ENCODE results near the gene OPCML. TPM values are rescaled to one million over a fixed set of nuclear protein-coding genes. Genes with fewer than 3 reads are reported as not detected.

The OPCML gene
- not detected for total RNA-seq

DNA sequence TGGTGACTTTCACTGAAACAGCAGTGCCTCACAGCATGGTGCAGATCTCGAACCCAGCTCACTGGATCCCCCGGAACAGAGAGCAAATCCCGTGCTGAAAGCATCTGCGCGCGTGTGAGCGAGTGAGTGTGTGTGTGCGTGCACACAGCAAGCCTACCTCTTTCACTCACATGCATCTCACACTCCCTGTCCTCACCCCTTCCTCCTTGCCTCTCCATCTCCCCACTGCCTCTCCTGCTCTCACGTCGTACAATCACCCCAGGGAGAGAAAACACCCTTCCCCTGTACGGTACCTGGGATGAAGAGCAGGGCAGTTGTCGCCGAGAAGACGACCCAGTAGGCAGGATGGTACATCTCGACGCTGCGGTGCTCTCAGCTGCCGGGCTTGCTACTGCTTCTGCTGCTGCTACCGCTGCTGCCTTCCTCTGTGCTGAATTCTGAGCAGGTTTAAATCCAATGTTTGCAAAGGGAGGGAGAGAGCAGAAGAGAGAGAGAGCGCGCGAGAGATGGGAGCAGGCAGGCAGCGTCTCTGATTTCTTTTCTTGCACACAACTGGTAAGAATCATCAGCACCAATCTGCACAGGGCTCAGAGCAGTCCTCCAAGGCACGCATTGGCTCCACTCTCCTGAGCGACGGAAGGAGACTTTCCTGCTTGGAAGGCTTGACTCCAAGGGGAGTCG is at the start of gene OPCML:
Gene OPCML, minus strand, starts transcription at position 531 of the 681 bp plus-strand sequence.
- CTCF ChIA-PET = interaction anchor here (0.7 to 0.9 kb wide), 2 partner anchors 13 to 51 kb away, joined by 3 to 4 read pairs; no protein-coding TSS in a partner anchor
- POLR2A ChIA-PET = no interaction called here
- Mint-ChIP-seq H3K4me1 (no peaks in the 10 kb centered on the region), H3K9me3 (ENCODE audit: low read depth) (no peaks in the 10 kb centered on the region), H3K27ac (no peak within 1 kb of the TSS), H3K4me3 (no peak within 1 kb of the TSS), H3K36me3 (ENCODE audit: low read depth) (no peaks in the 10 kb centered on the region), H3K27me3 (peaks cover 34% of the 10 kb centered on the region)
- intact Hi-C loops (cut with DNase I, micrococcal nuclease) = no loop called here
- no peak for DNase-seq
- no peak for ATAC-seq

DNA sequence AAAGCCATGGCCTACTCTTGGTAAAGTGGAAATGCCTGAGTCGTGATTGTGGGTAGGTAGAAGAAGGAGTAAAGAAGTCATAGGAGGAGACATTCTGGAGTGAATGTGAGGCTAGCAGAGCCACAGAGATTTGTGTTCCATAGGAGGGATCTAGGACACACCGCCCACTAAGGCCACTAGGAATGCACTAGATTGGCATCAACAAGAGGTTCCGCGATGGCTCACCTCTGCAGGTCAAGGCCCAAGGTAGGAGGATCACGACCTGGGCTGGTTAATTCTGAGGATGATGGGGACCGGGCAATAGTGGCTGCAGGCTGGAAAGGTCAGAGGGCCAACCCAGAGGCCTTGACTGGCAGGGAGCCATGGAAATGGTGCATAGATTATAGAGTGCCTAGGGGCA is 48.8 kb upstream of the OPCML start:
- intact Hi-C loops (cut with DNase I, micrococcal nuclease) = no loop called here
- Mint-ChIP-seq H3K36me3 (ENCODE audit: low read depth) (no peaks in the 10 kb centered on the region), H3K4me3 (no peak overlapping the region), H3K9me3 (ENCODE audit: low read depth) (peaks cover 5% of the 10 kb centered on the region), H3K27me3 (peaks cover 3% of the 10 kb centered on the region), H3K4me1 (no peaks in the 10 kb centered on the region), H3K27ac (no peak overlapping the region)
- no peak for DNase-seq
- ChIA-PET CTCF (no interaction called here), POLR2A (no interaction called here)
- ATAC-seq = no peak

DNA sequence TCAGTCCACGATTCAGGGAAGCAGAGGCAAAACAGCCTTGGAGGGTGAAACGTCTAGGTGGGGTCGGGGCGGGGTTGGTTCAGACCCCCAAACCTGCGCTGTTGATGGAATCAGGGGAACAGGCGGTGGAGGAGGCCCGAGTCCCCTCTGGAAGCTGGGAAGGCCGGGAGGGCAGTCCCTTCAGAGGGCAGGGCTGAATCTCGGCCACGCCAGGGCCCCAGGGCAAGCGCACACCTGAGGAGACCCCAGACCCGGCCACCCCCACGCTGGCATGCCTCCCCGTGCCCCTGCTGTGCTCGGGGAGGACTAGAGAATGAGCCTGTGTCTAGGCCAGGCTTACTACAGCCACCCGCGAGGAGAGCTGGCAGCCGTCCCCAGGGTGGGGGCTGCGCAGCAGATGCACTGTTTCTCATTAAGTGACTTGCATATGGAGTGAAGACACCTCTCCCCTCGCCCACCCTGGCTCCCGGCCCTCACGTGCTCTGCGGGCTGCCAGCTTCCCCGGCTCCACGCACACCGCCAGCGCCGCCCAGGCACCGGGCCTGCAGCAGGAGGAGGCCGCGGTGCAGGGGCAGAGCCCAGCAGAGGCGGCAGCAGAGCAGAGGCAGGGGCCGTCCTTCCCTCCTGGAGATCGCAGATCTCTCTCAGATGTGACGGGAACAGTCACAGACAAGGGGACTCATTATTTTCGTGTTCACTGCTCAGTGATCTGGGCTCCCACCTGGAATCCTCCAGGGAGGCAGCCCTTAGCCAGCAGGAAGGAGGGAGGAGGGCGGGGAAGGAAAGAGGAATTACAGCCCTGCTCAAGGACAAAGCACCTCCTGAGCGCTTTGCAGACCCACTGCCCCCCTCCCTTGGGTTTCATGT is 47.1 kb upstream of the OPCML start:
- POLR2A ChIA-PET = no interaction called here
- peaks cover 6% of the 10 kb centered on the region for H3K27me3 Mint-ChIP-seq

DNA sequence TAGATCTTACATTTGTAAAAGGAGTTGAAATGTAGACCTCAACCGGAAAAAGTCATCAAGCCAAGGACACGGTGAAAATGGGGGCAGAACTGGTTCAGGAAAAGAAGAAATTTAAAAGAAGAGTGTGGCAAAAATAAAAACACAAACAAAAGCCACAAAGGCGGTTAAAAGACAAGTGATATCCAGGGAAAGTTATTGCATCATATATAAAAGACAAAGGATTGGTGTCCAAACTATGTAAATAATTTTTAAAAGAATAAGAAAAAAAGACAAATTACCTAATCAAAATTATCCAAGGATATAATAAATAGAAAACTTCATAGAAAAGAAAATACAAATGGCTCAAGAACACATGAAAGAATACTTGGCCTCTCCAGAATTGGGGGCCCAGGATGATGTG is 45.1 kb upstream of the OPCML start:
- H3K9me3 Mint-ChIP-seq (ENCODE audit: low read depth) = no peaks in the 10 kb centered on the region
- no peaks in the 10 kb centered on the region for H3K4me1 Mint-ChIP-seq
- H3K4me3 Mint-ChIP-seq = no peak overlapping the region
- ATAC-seq (no peak), DNase-seq (no peak)
- H3K27ac Mint-ChIP-seq = no peak overlapping the region
- POLR2A ChIA-PET = no interaction called here
- peaks cover 9% of the 10 kb centered on the region for H3K27me3 Mint-ChIP-seq
- CTCF ChIA-PET = no interaction called here
- H3K36me3 Mint-ChIP-seq (ENCODE audit: low read depth) = no peaks in the 10 kb centered on the region
- intact Hi-C loops (cut with DNase I, micrococcal nuclease) = no loop called here

More for the DNA sequence above, 47.1 kb upstream of the OPCML start:
- Mint-ChIP-seq H3K36me3 (ENCODE audit: low read depth) (no peaks in the 10 kb centered on the region), H3K4me3 (no peak overlapping the region), H3K4me1 (no peaks in the 10 kb centered on the region), H3K9me3 (ENCODE audit: low read depth) (no peaks in the 10 kb centered on the region), H3K27ac (no peak overlapping the region)
- CTCF ChIA-PET = no interaction called here
- no peak for DNase-seq
- intact Hi-C loops (cut with DNase I, micrococcal nuclease) = no loop called here
- no peak for ATAC-seq

DNA sequence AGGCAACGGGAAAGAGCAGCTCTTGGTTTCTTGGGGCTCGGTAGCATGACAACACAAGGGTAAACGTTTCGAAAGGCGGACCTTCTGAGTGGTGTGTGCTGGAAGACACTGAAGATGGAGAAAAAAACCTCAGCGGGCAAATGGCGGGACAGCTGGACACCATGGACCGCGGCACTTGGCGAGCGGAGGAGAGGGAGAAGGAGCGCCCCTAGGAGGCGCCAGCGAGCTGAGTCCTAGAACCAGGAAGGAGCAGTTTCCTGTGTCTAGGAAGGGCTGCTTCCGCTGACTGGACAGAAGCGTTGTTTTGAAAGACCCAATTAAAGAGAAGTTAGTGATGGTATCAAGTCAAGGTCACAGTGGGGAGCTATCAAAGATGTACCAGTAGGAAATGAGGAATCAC is 44.0 kb upstream of the OPCML start:
- ChIA-PET CTCF (interaction anchor here (0.8 kb wide), 1 partner anchor 1828 kb away, joined by 4 read pairs; no protein-coding TSS in a partner anchor), POLR2A (no interaction called here)
- no peak for ATAC-seq
- Mint-ChIP-seq H3K4me1 (no peaks in the 10 kb centered on the region), H3K27me3 (peaks cover 9% of the 10 kb centered on the region), H3K9me3 (ENCODE audit: low read depth) (no peaks in the 10 kb centered on the region), H3K27ac (no peak overlapping the region), H3K4me3 (no peak overlapping the region), H3K36me3 (ENCODE audit: low read depth) (no peaks in the 10 kb centered on the region)
- peak; percentile 22 for DNase-seq
- intact Hi-C loops (cut with DNase I, micrococcal nuclease) = no loop called here

DNA sequence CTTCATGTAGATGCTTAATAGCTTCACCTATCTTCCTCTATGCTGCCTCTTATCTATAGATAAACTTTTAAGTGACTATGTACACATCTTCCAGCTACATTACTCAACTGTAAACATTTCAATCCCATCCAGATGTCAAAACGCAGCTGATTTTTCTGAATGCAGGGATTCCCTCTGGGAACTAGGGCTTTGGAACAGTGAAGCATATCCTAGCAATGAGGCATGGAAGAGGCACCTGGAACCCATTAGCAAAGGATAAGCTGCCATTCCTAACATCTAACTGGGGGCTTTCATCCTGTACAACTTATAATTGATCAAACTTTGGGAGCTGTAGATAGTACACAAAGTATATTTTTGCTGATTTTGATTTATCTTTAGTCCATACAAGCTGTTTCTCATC is 40.8 kb upstream of the OPCML start:
- CTCF ChIA-PET = interaction anchor here (1.0 kb wide), 1 partner anchor 11 kb away, joined by 3 read pairs; no protein-coding TSS in a partner anchor
- intact Hi-C loops (cut with DNase I, micrococcal nuclease) = no loop called here
- Mint-ChIP-seq H3K27me3 (peaks cover 6% of the 10 kb centered on the region), H3K36me3 (ENCODE audit: low read depth) (no peaks in the 10 kb centered on the region), H3K4me3 (no peak overlapping the region), H3K9me3 (ENCODE audit: low read depth) (no peaks in the 10 kb centered on the region), H3K4me1 (no peaks in the 10 kb centered on the region), H3K27ac (no peak overlapping the region)
- ATAC-seq = no peak
- no peak for DNase-seq
- POLR2A ChIA-PET = no interaction called here

DNA sequence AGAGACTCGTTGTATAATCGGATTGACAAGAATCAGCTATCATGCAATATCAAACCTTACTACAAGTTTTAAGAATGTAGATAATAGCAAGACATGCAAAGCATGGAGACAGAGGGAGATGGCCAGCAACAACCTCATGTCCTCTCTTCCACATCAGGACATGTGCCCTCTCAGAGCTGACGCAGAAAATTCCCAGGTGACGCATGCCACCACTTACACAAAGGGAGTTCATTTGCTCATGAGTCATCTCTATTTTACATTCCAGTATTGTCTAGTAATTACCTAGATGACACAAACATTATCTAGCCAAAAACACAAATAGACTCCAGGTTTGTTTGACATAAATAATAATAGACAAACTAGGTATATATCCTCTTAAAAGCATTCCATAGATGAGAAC is 38.1 kb upstream of the OPCML start:
- ATAC-seq (no peak), DNase-seq (no peak)
- Mint-ChIP-seq H3K27ac (no peak overlapping the region), H3K4me1 (no peaks in the 10 kb centered on the region), H3K9me3 (ENCODE audit: low read depth) (no peaks in the 10 kb centered on the region), H3K4me3 (no peak overlapping the region), H3K36me3 (ENCODE audit: low read depth) (no peaks in the 10 kb centered on the region), H3K27me3 (peaks cover 6% of the 10 kb centered on the region)
- intact Hi-C loops (cut with DNase I, micrococcal nuclease) = no loop called here
- ChIA-PET CTCF (no interaction called here), POLR2A (no interaction called here)

DNA sequence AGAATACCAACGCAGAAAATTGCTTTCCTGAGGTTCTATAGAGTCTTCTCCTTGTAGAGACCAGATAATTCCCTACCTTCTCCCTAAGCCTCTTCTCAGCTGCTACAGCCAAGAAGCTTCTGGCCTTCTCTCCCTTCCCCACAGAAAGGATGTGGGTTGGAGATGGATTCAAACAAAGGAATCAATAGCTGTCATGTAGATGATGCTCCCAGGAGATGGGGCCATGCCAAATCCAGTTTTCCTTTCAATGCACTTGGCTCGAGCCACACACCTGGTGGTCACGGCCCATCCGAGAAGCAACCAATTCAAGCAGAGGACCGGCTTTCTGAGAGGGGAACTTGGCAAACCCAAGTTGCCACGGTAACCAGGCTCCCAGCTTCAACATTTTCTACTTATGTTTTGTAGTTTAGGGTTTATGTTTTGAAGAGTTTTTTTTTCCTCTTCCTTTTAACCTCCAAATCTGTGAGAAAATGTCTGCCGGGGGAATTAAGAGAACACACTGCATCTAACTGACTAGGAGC is 31.3 kb upstream of the OPCML start:
- Mint-ChIP-seq H3K36me3 (ENCODE audit: low read depth) (no peaks in the 10 kb centered on the region), H3K27me3 (peaks cover 5% of the 10 kb centered on the region), H3K4me1 (no peaks in the 10 kb centered on the region), H3K27ac (no peak overlapping the region), H3K9me3 (ENCODE audit: low read depth) (no peaks in the 10 kb centered on the region), H3K4me3 (no peak overlapping the region)
- ATAC-seq (no peak), DNase-seq (no peak)
- CTCF ChIA-PET = interaction anchor here (0.6 kb wide), 1 partner anchor 740 kb away, joined by 3 read pairs; no protein-coding TSS in a partner anchor
- POLR2A ChIA-PET = no interaction called here
- intact Hi-C loops (cut with DNase I, micrococcal nuclease) = no loop called here

DNA sequence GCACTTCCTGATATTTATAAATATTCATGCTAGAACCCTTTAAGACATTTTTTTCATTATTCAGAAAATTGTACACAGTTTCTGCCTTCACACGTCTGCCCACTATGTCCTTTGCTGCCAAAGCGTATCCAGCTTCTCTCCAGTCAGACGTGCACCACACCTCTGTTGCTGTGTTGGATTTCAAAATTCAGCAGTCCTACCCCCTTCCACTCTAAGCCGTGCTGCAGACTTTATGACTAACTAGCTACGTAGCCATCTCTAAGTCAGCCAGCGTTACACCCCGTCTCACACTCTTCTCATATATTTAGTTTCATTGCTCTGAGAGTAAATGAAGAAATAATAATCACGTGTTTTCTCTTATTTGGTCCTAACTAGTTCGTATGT is 28.2 kb upstream of the OPCML start:
- POLR2A ChIA-PET = no interaction called here
- Mint-ChIP-seq H3K27me3 (peaks cover 2% of the 10 kb centered on the region), H3K27ac (no peak overlapping the region), H3K9me3 (ENCODE audit: low read depth) (no peaks in the 10 kb centered on the region), H3K36me3 (ENCODE audit: low read depth) (no peaks in the 10 kb centered on the region), H3K4me1 (no peaks in the 10 kb centered on the region), H3K4me3 (no peak overlapping the region)
- DNase-seq = no peak
- CTCF ChIA-PET = no interaction called here
- intact Hi-C loops (cut with DNase I, micrococcal nuclease) = no loop called here
- no peak for ATAC-seq

DNA sequence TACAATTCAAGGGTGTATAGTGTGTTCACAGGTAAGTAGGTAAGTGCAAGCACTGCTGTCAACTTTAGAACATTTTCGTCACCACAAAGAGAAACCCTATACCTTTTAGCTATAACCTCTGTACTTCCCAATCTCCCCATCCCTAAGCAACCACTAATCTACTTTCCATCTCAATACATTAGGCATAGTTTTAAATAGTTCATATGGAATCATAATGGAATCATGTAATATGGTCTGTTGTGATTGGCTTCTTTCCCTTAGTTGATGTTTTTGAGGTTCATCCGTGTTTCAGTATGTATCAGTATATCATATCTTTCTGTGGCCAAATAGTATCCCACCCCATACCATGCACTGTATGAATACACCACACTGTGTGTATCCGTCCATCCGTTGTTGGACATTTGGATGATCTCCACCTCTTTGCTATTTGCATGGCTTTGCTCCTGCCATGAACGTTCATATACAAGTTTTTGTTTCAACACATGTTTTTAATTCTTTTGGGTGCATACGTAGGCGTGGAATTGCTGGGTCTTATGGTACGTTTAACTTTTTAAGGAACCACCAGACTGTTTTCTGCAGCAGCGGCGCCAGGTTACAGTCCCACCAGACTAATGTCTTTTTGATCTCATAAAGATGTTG is 27.7 kb upstream of the OPCML start:
- no peak overlapping the region for H3K27ac Mint-ChIP-seq
- no peak overlapping the region for H3K4me3 Mint-ChIP-seq
- ATAC-seq (no peak), DNase-seq (no peak)
- ChIA-PET CTCF (no interaction called here), POLR2A (no interaction called here)
- H3K4me1 Mint-ChIP-seq = no peaks in the 10 kb centered on the region
- H3K27me3 Mint-ChIP-seq = peaks cover 2% of the 10 kb centered on the region
- H3K9me3 Mint-ChIP-seq (ENCODE audit: low read depth) = no peaks in the 10 kb centered on the region
- H3K36me3 Mint-ChIP-seq (ENCODE audit: low read depth) = no peaks in the 10 kb centered on the region
- intact Hi-C loops (cut with DNase I, micrococcal nuclease) = no loop called here

DNA sequence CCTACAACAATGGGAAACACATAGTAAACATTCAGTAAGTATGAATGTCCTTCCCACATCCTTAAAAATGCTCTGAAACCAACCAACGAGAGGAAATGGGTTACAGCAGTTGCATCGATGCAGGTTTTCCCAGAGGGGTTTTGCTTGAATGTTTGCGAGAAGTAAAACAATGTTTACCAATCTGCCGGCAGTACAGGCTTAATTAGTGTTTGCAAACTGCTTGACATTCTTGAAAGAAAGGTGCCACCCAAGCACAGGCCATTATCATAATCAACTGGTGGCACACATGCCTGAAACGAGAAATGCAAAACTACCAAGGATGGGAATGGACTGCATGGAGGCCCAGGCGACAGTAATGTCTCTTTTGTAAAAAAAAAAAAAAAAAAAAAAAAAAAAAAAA is 27.1 kb upstream of the OPCML start:
- Mint-ChIP-seq H3K9me3 (ENCODE audit: low read depth) (no peaks in the 10 kb centered on the region), H3K27me3 (peaks cover 2% of the 10 kb centered on the region), H3K27ac (no peak overlapping the region), H3K36me3 (ENCODE audit: low read depth) (no peaks in the 10 kb centered on the region), H3K4me1 (no peaks in the 10 kb centered on the region), H3K4me3 (no peak overlapping the region)
- intact Hi-C loops (cut with DNase I, micrococcal nuclease) = no loop called here
- POLR2A ChIA-PET = no interaction called here
- CTCF ChIA-PET = no interaction called here
- ATAC-seq (no peak), DNase-seq (no peak)

DNA sequence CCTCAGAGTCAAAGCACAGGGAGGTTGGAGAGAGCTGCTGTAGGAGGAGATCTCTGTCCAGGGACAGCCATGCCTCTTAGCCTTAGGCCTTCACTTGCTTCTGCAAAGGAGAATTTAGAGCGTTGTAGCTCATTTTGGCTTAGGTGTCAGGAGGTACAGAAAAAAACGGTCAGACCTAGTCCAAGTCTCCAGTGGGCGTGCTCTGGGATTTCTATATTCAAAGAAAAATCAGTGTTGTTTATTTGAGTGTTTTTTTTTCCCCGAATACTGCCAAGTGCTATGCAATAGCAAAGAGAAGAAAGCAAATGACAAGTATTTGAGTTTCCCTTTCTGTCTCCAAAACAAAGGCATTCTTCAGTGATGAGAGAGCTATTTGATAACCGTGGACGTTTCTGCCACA is 22.7 kb upstream of the OPCML start:
- DNase-seq (no peak), ATAC-seq (no peak)
- Mint-ChIP-seq H3K27me3 (peaks cover 2% of the 10 kb centered on the region), H3K36me3 (ENCODE audit: low read depth) (no peaks in the 10 kb centered on the region), H3K9me3 (ENCODE audit: low read depth) (no peaks in the 10 kb centered on the region), H3K27ac (no peak overlapping the region), H3K4me1 (no peaks in the 10 kb centered on the region), H3K4me3 (no peak overlapping the region)
- POLR2A ChIA-PET = no interaction called here
- intact Hi-C loops (cut with DNase I, micrococcal nuclease) = no loop called here
- CTCF ChIA-PET = no interaction called here
